GM12892 (cell line): ENCODE data around the gene OBSCN.

Experiments used
- DNase-seq: peaks from one replicate; pipeline ENCODE4 v3.0.0; 2011; ENCODE audit not compliant: insufficient read length
- FAIRE-seq: peaks from 2 replicates; lab custom pipeline; 2011; peaks lifted over from hg19 to GRCh38; lab: Jason Lieb, UNC
- POLR2A ChIP-seq: IDR thresholded peaks from 2 replicates; pipeline ENCODE4 v1.6.1; 2011; ENCODE audit warnings: low read depth, low read length, control low read depth
- POLR2AphosphoS5 ChIP-seq: IDR thresholded peaks from 2 replicates; pipeline ENCODE4 v1.6.1; 2011; ENCODE audit warnings: low read depth, low read length, control low read depth
- TAF1 ChIP-seq: IDR thresholded peaks from 2 replicates; pipeline ENCODE4 v1.6.1; 2011; ENCODE audit warnings: low read depth, mild to moderate bottlenecking, control low read depth, low read length, borderline replicate concordance

Gene OBSCN

DNA sequence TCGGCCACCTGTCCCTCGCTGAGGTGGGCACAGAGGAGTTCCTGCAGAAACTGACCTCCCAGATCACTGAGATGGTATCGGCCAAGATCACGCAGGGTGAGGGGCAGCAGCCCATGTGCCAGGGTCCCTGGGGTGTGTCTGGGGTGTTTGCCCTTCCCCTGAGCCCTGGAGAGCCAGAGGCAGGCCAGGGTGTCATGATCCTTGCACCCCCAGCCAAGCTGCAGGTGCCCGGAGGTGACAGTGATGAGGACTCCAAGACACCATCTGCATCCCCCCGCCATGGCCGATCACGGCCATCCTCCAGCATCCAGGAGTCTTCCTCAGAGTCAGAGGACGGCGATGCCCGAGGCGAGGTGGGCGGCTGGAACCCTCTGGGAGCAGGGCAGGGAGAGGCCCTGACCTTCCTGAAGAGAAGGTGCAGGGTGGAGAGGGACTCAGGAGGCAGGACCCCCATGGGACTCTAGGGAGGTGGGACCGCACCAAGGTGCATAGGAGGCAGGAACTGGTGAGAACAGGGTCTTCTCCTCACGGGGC lies 129.3 kb downstream of the OBSCN start:
- no peak for TF ChIP-seq POLR2AphosphoS5
- no peak for TF ChIP-seq POLR2A
- TF ChIP-seq TAF1, result no peak
- no peak for DNase-seq
- FAIRE-seq, result no peak

DNA sequence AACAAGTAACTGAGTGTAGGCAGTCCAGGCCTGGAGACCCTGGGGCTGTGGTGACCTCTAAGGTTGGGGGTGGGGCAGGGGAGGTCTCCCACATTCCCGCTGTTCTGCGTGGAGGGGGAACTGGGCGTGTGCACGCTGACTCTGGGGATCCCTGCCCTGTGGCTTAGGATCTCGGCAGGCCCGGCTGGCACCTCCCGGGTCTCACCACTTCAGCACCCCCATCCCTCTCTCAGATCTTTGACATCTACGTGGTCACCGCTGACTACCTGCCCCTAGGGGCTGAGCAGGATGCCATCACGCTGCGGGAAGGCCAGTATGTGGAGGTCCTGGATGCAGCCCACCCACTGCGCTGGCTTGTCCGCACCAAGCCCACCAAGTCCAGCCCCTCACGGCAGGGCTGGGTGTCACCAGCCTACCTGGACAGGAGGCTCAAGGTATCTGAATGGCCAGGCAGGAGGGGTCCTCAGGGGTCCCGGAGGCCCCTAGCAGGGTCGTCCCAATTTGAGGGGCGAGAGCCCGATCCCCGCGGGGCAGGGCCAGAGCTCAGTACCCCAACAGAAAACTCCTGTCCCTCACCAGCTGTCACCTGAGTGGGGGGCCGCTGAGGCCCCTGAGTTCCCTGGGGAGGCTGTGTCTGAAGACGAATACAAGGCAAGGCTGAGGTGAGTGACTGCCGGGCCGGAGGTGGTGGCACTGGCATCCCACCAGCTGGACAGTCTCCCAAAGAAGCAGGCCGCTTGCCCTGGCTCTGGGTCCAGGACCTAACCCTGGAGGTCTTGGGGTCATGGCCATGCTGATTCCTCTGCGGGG lies 130.1 kb downstream of the OBSCN start:
- no peak for FAIRE-seq
- no peak for DNase-seq
- TF ChIP-seq TAF1, result no peak
- no peak for TF ChIP-seq POLR2A
- TF ChIP-seq POLR2AphosphoS5, result no peak

DNA sequence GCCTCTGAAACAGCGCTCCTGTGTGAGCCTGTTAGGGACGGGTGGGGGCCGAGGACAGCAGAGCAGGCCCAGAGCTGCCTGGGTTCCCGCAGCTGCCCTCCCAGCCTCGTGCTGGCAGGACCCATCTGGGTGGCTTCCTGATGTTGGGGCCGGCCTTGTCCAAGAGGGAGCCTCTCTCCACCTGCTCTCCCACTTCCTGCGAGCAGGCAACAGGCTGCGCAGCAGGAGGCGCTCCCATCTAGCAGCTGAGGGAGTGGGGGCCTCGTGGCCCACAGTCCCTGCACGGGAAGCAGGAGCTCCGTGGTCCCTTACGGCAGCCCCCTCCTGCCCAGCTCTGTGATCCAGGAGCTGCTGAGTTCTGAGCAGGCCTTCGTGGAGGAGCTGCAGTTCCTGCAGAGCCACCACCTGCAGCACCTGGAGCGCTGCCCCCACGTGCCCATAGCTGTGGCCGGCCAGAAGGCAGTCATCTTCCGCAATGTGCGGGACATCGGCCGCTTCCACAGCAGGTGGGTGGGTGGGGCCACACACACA lies 130.7 kb downstream of the OBSCN start:
- TF ChIP-seq POLR2AphosphoS5 (no peak), POLR2A (no peak), TAF1 (no peak)
- FAIRE-seq, result no peak
- no peak for DNase-seq

DNA sequence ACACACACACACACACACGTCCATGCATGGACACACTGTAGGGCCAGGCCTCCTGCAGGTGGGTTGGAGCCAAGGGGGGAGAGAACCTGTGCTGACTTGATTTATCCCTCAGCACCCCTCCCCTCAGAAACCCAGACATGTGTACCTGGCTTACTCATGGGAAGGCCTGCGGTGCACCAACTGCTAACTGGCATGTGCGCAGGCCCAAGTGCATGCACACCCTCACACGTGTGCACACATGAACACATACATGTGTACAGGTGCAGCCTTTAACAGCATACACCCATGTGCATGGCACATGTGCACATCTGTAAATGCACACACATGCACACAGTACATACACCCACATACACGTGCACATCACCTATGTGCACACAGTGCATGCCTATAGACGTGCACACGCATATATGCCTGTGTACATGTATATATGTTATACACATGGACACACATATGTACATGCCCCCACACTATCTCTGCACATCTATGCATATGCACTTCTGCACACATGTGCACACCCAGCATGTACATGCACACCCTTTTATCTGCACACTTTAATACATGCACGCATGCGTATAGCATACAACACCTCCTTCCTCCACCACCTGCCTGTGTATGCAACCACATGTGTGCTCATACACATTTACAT lies 131.3 kb downstream of the OBSCN start:
- TF ChIP-seq POLR2A (no peak), POLR2AphosphoS5 (no peak), TAF1 (no peak)
- no peak for FAIRE-seq
- DNase-seq, result no peak

DNA sequence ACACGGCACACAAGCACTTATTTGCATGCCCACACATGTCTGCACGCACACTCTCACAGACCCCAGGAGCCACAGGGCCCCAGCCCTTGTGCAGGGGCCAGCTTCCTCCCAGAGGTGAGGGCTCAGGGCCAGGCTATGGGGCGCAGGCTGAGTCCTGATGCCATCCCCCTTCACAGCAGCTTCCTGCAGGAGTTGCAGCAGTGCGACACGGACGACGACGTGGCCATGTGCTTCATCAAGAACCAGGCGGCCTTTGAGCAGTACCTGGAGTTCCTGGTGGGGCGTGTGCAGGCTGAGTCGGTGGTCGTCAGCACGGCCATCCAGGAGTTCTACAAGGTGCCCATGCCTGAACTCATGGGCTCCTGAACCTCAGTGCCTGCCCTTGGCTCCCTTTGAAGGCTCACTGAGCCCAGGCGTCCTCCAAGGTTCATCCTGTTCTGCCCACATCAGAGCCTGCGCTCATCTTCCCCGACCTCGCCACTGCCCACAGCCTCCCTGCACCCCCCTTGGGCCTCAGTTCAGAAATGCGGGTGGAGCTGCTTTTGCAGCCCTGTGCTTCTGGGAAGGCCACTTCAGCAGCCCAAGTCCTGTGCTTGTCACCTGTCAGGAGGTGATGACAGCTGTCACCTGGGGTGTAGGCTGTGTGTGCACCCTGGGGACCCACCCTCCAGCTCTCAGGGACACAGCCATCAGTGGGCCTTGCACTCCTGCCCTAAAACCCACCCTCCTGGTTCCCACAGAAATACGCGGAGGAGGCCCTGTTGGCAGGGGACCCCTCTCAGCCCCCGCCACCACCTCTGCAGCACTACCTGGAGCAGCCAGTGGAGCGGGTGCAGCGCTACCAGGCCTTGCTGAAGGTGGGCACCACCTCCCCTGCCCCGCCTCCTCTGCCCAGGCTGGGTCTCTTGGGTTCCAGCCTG lies 132.2 kb downstream of the OBSCN start:
- no peak for TF ChIP-seq POLR2A
- TF ChIP-seq POLR2AphosphoS5, result no peak
- TF ChIP-seq TAF1, result no peak
- FAIRE-seq (no peak), DNase-seq (no peak)

DNA sequence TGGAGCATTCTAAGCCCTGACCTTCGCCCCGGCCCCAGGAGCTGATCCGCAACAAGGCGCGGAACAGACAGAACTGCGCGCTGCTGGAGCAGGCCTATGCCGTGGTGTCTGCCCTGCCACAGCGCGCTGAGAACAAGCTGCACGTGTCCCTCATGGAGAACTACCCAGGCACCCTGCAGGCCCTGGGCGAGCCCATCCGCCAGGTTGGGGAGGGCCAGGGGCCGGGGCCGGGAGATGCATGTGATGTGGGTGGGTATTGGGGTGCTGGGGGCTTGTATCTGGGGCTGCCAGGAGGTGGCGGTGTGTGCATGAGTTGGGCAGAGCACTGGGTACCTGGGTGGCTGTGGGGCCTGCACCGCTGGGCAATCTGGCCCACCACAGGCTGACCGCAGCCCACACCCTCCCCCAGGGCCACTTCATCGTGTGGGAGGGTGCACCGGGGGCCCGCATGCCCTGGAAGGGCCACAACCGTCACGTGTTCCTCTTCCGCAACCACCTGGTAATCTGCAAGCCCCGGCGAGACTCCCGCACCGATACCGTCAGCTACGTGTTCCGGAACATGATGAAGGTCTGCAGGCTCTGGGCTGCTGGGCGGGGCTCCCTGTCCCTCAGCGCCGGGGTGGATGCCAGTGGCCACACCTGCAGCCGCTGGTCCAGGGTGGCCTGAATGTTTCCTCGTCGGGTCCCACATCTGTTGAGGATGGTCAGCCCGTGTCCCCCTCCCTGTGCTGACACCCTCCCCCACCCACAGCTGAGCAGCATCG lies 133.0 kb downstream of the OBSCN start:
- TF ChIP-seq POLR2A, result no peak
- TF ChIP-seq TAF1, result no peak
- no peak for TF ChIP-seq POLR2AphosphoS5
- FAIRE-seq (no peak), DNase-seq (no peak)

DNA sequence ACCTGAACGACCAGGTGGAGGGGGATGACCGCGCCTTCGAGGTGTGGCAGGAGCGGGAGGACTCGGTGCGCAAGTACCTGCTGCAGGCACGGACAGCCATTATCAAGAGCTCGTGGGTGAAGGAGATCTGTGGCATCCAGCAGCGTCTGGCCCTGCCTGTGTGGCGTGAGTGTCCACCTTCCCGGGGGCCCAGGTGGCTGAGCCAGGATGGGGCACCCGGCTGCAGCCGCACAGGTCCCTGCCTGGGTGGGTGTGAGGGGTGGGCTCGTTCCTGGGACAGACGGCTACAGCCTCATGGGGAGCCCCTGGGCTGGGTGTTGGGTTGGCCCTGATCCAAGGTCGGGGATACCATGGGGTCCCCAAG lies 133.6 kb downstream of the OBSCN start:
- DNase-seq, result no peak
- TF ChIP-seq TAF1 (no peak), POLR2AphosphoS5 (no peak), POLR2A (no peak)
- FAIRE-seq, result no peak

DNA sequence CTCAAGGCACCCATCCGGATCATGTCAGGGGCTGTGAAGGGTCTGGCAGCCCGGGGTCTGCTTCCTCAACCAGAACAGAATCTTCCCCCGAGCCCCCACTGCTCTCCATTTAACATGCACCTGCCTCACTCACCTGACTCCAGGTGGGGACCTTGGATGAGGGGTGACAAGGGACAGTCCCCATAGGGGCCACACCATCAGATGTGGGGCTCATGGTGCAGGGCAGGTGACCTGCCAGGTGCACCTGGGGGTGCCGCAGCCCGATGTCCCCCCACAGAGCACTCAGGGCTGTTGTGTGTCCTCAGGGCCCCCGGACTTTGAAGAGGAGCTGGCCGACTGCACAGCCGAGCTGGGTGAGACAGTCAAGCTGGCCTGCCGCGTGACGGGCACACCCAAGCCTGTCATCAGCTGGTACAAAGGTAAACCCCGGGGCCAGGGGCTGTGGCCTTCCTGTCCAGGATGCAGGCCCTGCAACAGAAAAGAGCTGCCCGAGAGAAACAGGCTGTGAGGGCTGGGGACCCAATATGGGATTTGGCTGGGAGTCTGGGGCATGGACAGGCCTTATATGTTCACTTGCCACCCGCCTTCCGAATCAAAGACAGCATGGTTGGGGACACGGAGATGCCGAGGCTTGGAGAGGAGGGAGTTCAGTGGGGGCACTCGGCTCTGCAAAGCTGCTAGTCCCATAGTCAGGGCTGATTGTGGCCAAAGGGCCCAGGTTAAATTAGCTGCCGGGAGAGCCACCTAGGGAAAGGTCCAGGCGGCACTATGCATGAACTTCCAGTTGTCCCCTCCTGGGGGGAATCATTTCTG lies 134.2 kb downstream of the OBSCN start:
- FAIRE-seq (no peak), DNase-seq (no peak)
- TF ChIP-seq TAF1, result no peak
- no peak for TF ChIP-seq POLR2A
- TF ChIP-seq POLR2AphosphoS5, result no peak

DNA sequence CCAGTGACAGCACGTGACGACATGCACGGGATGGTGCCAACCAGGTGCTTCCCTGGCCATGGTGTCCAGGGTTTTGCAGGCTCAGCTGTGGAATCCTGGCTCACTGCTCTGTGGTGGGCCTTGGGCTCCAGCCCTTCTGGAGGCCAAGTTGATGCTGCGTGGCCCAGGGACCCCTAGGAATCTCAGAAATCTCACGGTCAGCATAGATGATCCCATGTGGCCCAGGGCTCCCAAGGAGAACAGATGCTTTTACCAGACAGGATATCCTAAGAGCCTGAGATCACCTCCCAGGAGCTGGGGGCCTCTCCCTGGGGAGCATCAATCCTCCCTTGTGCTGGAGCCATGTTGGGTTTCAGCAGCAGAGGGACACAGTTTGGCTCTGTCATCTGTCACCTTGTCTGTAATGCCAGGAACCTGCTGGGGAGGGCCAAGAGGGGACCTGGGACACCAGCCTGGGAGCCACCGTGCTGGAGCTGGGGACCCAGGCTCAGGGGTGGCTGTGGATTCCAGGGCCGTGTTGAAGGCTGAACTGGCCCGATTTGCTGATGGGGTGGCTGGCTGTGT lies 134.9 kb downstream of the OBSCN start:
- no peak for DNase-seq
- no peak for FAIRE-seq
- TF ChIP-seq POLR2A (no peak), POLR2AphosphoS5 (no peak)

DNA sequence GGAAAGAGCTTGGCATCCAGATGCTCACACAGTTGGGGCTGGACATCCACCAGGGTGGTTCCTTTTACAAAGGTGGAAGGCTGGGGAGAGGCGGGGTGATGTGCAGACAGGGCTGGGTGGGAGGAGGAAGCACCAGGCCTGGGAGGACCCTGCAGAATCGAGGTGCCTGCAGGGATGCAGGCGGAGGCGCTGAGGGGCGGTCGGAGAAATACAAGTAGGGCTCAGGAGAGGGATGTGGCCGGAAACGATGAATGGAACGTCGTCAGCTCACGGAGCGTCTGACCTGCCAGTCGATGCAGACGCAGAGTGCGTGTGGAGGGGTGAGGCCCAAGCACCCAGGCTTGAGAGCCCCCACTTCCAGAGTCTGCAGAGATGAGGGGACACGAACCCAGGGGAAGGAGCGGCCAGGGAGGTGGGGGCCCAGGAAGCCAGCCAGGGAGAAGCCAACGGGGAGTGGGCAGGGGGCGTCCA lies 135.4 kb downstream of the OBSCN start:
- TF ChIP-seq TAF1 (no peak), POLR2AphosphoS5 (no peak), POLR2A (no peak)
- DNase-seq (no peak), FAIRE-seq (no peak)
